ENCODE data around the gene SPIC.
"Not testable (repeated sequence)": the region's sequence is repeated elsewhere in the genome, so short reads cannot be mapped to it uniquely, and the experiment has no call there.

The SPIC gene

GRCh38 chr12:101474711-101475386, at the start of gene SPIC:
Gene SPIC, plus strand, starts transcription at chr12:101475336. Its CDS starts 1,569 bp downstream, at chr12:101476905.
- no peak for DNase-seq

- no peak for DNase-seq
Observed at GRCh38 chr12:101430456-101430855, 44.7 kb upstream of the SPIC start.

- DNase-seq, result no peak
Observed at GRCh38 chr12:101436136-101436535, 39.0 kb upstream of the SPIC start.

GRCh38 chr12:101439236-101439635, 35.9 kb upstream of the SPIC start:
- DNase-seq, result no peak

- DNase-seq, result no peak
Observed at GRCh38 chr12:101441461-101442224, 33.5 kb upstream of the SPIC start.

GRCh38 chr12:101455685-101456084, 19.5 kb upstream of the SPIC start:
- no peak for DNase-seq

GRCh38 chr12:101459642-101460346, 15.3 kb upstream of the SPIC start:
- DNase-seq, result no peak

GRCh38 chr12:101468948-101469347, 6.2 kb upstream of the SPIC start:
- DNase-seq, result no peak

- DNase-seq, result no peak
Observed at GRCh38 chr12:101470939-101471338, 4.2 kb upstream of the SPIC start.

- not testable (repeated sequence) for DNase-seq
Observed at GRCh38 chr12:101471878-101472277, 3.3 kb upstream of the SPIC start.

GRCh38 chr12:101474248-101474647, 888 bp upstream of the SPIC start:
- DNase-seq, result no peak

- peak; percentile 21 for DNase-seq
Observed at GRCh38 chr12:101475751-101476305, 692 bp downstream of the SPIC start.

- DNase-seq, result no peak
Observed at GRCh38 chr12:101480849-101481248, 5.7 kb downstream of the SPIC start.

- DNase-seq, result no peak
Observed at GRCh38 chr12:101485021-101485420, 9.9 kb downstream of the SPIC start.

GRCh38 chr12:101488469-101488868, 13.3 kb downstream of the SPIC start:
- DNase-seq, result no peak

- DNase-seq, result peak; percentile 44
Observed at GRCh38 chr12:101490286-101490920, 15.3 kb downstream of the SPIC start.

- DNase-seq, result no peak
Observed at GRCh38 chr12:101491329-101491728, 16.2 kb downstream of the SPIC start.

- no peak for DNase-seq
Observed at GRCh38 chr12:101493556-101493955, 18.4 kb downstream of the SPIC start.

GRCh38 chr12:101498252-101498651, 23.1 kb downstream of the SPIC start:
- DNase-seq, result no peak

- no peak for DNase-seq
Observed at GRCh38 chr12:101501410-101501995, 26.4 kb downstream of the SPIC start.

- DNase-seq, result no peak
Observed at GRCh38 chr12:101521136-101521535, 46.0 kb downstream of the SPIC start.

- DNase-seq, result no peak
Observed at GRCh38 chr12:101527682-101528081, 52.5 kb downstream of the SPIC start.

Data from NCI-H2081 treated with DMSO at 0.1 percent for 48 hours (cell line).